GM21390 (cell line): ENCODE data around the gene SPATA20.

Source experiments
- ATAC-seq: cut with Tn5 transposase; IDR thresholded peaks from one replicate; pipeline ENCODE4 v1.9.1; 2021; ENCODE audit not compliant: unreplicated experiment

SPATA20 gene

DNA sequence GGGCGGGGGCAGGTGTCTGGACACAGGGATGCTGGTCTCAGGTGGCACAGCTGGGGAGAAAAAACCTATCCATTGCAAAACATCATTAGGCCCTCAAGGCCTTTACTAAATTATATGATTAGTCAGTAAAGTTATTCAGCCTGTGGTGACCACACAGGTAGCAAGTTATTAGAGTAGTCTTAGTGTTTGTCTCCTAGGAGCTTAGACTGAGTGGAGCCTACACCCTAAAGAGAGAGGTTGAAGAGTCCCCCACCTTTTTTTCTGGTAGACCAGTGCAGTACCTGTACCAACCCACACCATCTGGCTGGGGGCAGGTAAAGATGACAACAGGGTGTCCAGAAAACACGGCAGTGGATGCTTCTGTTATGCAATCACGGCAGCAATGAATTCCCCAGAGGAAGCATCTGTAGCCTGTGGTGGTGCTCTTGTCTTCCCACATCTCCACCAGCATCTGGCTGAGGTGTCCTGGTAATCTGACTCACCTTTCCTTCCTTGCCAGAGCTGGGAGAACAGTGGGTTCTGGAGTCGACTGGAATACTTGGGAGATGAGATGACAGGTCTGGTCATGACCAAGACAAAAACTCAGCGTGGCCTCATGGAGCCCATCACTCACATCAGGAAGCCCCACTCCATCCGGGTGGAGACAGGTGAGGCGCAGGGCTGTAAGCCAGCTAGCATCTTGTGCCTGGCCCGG lies 27.7 kb upstream of the SPATA20 start:
- no peak for ATAC-seq

DNA sequence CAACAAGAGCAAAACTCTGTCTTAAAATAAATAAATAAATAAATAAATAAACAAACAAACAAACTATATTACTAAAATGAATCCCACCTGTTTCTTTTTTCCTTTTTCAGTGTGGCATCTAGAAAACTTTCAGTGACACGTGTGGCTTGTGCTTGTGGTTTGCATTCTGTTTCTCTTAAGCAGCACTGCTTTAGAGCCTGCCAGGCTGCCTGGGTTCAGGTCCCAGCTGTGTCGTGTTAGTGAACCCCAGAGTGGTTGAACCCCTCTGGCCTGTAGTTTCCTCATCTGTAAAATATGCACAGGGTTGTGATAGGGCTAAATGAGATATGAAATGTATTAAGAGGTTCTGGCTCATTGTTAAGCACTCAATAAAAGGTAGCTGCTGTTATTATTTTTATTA lies 26.5 kb upstream of the SPATA20 start:
- no peak for ATAC-seq

DNA sequence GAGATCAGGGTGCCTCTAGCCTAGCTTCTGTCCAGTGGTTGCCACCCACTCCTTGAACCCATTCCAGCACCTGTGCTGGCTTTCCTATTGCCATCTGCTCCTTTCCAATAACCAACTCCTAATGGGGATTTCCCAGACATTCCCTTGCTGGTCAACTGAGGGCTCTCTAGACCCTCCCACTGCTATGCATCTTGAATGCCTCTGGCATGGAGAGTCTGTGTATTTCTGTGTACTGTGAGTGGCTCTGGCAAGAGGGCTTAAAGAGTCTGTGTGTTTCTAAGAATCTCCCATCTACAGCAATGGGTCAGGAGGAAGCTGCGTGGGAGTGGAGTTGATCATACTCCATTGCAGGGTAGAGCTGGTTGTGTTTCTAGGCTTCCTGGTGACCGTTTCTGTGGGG lies 25.5 kb upstream of the SPATA20 start:
- no peak for ATAC-seq

DNA sequence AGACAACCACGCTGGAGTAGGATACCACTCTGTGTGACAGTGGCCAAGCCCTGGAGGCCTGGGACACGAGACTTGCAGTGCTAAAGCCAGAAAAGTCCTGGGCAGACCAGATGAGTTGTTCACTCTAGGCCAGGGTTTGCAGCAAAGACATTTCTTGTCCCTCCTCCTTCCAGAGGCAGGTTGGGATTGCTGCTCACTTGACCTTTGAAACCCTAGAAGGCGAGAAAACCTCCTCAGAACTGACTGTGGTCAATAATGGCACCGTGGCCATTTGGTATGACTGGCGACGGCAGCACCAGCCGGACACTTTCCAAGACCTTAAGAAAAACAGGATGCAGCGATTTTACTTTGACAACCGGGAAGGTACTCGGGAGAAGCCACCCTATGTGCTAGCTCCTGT lies 24.2 kb upstream of the SPATA20 start:
- no peak for ATAC-seq

- ATAC-seq = no peak
These were observed 23.8 kb upstream of the SPATA20 start for GRCh38 chr17:50523208-50523607.

- no peak for ATAC-seq
These were observed 22.1 kb upstream of the SPATA20 start for GRCh38 chr17:50524838-50525237.

- no peak for ATAC-seq
These were observed 19.7 kb upstream of the SPATA20 start for GRCh38 chr17:50527155-50527762.

DNA sequence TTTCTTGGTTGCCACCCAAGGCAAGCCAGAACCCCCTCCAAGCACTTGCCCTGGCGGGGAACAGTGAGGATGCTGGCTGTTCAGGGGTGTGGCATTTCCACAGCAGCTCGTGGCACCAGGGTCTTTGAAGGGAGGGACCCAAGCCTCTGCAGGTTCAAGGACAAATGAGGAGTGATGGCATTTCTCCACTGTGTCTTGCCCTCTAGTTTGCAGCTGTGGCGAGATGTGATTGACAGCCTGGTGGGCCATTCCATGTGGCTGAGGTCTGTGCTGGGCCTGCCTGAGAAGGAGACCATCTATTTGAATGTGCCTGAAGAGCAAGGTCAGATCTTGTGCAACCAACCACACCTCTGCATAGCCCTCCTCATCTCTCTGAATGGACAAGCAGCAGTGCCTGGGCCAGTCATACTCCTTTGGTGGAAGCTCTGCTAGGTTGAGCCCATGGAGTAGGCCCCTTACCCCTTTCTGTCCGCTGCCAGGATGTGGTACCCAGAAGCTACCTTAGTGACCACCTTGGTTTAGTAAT lies 19.0 kb upstream of the SPATA20 start:
- no peak for ATAC-seq

DNA sequence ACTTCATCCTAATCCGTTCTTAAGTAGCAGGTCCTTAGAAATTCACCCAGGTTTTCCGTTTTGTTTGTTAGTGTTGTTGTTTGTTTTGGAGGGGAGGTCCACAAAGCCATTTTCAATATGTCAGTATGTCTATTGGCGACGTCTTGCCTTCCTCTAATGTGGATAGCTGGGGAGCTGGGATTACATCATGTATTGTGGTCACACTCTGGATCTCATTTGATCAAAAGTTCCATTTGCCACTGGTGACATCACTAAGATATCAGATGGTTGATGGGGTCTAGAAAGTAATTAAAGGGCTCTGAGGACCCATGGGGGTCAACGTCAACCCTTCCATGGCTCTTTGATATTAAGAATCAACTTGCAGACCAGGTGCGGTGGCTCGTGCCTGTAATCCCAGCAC lies 17.1 kb upstream of the SPATA20 start:
- ATAC-seq = no peak

- no peak for ATAC-seq
These were observed 15.4 kb upstream of the SPATA20 start for GRCh38 chr17:50531428-50532025.

DNA sequence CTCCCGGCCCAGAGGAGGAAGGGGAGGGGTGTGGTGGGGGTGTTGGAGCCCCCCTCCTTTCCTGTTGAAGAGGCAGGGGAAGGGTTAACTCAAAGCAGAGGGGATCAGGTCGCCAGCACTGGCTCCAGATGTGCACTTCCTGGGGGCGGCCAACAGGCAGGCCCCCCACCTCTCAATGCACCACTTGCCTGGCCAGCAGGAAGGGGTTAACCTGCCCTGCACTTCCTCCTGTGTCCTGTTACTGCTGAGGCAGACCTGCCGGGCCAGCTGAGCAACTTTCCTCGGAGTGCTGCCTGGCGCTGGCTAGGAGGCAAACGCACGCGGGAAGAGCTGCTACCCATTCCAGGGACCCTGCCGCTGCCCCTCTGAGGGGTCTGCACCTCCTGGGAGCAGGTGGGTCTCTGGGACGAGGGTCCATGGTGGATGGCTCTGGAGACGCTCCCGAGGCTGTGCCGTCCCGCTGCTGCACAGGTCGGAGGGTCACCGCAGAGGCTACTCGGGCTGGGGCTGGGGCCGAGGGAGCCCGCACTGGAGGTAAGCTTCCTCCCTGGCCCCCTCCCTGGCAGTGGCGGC lies 14.4 kb upstream of the SPATA20 start, which contains the start of gene EPN3:
TSS of gene EPN3 (plus strand) at position 284 of the 573 bp plus-strand sequence. CDS start 3,822 bp downstream, outside the sequence.
- no peak for ATAC-seq

- ATAC-seq = no peak
These were observed 13.8 kb upstream of the SPATA20 start for GRCh38 chr17:50533185-50533584.

DNA sequence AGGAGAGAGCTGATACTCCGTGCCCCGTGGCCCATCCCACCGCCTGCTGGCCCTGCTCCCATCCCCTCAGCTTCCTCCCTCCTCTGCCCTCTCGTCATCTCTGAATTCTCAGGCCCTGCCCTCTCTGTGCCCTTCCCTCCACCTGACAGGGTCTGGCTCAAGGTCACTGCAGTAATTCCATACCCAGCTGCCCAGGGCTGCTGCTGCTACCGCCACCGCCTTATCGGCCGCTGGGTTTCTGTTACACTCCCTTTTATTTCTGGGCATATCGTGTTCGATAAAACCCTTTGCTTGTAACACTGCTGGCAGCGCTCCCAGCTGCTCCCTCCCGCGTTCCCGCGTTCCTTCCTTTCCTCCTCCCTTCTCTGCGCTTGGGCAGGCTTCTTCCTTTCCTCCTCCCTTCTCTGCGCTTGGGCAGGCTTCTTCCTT lies 13.2 kb upstream of the SPATA20 start:
- ATAC-seq = no peak

- no peak for ATAC-seq
These were observed 12.6 kb upstream of the SPATA20 start for GRCh38 chr17:50534222-50534978.

DNA sequence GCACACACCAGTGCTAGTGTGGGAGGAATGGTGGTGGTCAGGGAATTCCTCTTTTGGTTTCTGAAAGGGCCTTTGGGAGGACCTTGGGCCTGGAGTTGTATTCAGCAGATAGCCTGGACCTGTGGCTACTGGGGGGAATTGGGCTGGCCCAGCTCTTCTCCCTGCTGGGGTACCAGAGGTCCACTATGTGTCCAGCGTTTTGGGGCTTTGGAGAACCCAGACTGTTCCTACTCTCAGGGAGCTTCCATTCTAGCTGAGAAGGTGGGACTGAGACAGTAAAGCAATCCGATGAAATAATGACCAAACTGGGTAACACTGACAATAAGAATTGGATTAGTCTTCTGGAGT lies 12.0 kb upstream of the SPATA20 start:
- no peak for ATAC-seq

- ATAC-seq = no peak
These were observed 11.6 kb upstream of the SPATA20 start for GRCh38 chr17:50535407-50535806.

GRCh38 chr17:50536683-50537646 lies 10.0 kb upstream of the SPATA20 start:
- no peak for ATAC-seq

DNA sequence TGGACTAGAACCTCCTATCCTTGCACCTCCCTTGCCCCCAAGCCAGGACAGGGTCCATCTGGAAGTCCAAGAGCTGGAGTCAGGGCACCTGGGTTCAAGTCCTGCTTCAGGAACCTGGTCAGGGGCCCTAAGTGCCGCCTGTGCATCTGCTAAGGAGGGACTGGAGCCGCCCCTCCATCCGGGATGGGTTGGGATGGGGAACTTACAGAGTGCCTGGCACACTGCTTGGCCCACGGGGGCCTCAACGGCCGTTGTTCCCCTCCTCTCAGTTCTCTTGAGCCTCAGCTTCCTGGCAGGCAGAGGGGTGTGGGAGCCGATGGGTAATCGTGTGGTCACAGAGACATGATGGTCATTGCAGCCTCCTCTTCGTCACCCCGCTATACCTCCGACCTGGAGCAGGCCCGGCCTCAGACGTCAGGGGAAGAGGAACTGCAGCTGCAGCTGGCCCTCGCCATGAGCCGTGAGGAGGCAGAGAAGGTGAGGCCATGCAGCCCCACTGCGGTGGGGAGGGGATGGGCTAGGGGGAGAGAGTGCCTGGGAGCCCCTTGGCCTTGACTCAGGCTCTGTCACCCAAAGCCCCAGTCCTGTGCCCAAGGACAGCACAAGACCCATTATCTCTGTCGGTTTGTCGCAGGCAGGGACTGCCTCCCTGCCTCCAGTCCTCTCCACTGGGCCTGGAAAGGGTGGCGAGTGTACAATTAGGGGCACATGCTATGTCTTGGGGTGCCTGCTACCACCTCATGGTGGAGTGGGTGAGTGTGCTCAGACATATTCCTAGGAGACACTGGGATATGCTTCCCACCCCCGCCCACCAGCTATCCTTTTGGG lies 9.0 kb upstream of the SPATA20 start:
- ATAC-seq = no peak
